ENCODE results near the gene HIPK2.

GRCh38 chr7:139521439-139521838 lies 256.4 kb downstream of the HIPK2 start:
- TF ChIP-seq CTCF (IDR thresholded peaks at IDR 0.05) = no peak
- TF ChIP-seq POLR2A (IDR thresholded peaks at IDR 0.05; ENCODE audit: low read depth) = no peak
- TF ChIP-seq EP300 (IDR thresholded peaks at IDR 0.05) = no peak
- TF ChIP-seq POLR2AphosphoS5 (IDR thresholded peaks at IDR 0.05) = no peak
